ENCODE results near the gene MBOAT2. TPM values are rescaled to one million over a fixed set of nuclear protein-coding genes. Genes with fewer than 3 reads are reported as not detected.
"Not testable (repeated sequence)": the region's sequence is repeated elsewhere in the genome, so short reads cannot be mapped to it uniquely, and the experiment has no call there.

Gene MBOAT2
- total RNA-seq, 4 donors from 2014 or later = 12.5 to 33.0 (median 20.7) TPM

DNA sequence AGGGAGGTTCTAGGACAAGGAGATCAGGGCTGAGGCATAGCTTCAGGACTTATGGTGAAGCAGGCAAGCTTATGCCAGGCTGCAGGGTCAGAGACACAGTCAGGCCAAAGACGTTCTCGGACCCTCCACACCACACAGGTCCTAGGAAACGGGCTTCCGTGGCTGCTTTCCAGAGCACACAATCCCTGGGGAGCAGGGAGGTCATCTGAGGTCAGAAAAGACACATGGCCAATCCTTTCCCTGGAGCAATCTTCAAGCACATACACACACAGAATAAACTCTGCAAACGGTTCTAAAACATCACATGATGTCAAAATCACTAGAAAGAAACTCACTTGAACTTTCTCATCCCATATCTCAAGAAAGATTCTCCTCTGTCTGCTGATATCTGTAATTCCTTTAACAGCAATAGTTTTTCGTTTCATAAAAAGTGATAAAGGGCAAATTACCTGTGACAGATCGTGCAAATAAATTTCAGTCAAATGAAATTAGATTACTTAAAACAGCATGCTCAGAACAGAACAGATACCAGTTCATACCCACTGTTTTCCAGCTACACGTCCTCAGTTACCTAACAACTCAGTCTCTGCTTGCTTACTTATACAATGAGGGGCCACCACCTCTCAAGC is 63.9 kb downstream of the MBOAT2 start:
- no peaks in the 10 kb centered on the region for H3K36me3 ChIP-seq
- no peaks in the 10 kb centered on the region for H3K27me3 ChIP-seq
- H3K9me3 ChIP-seq = no peaks in the 10 kb centered on the region
- no peaks in the 10 kb centered on the region for H3K4me1 ChIP-seq
- H3K4me3 ChIP-seq = no peak overlapping the region
- H3K27ac ChIP-seq = no peak overlapping the region
- TF ChIP-seq, protein P1, sequence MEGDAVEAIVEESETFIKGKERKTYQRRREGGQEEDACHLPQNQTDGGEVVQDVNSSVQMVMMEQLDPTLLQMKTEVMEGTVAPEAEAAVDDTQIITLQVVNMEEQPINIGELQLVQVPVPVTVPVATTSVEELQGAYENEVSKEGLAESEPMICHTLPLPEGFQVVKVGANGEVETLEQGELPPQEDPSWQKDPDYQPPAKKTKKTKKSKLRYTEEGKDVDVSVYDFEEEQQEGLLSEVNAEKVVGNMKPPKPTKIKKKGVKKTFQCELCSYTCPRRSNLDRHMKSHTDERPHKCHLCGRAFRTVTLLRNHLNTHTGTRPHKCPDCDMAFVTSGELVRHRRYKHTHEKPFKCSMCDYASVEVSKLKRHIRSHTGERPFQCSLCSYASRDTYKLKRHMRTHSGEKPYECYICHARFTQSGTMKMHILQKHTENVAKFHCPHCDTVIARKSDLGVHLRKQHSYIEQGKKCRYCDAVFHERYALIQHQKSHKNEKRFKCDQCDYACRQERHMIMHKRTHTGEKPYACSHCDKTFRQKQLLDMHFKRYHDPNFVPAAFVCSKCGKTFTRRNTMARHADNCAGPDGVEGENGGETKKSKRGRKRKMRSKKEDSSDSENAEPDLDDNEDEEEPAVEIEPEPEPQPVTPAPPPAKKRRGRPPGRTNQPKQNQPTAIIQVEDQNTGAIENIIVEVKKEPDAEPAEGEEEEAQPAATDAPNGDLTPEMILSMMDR (IDR thresholded peaks at IDR 0.05) = no peak
- TF ChIP-seq POLR2A (IDR thresholded peaks at IDR 0.05) = no peak
- no peak for DNase-seq

DNA sequence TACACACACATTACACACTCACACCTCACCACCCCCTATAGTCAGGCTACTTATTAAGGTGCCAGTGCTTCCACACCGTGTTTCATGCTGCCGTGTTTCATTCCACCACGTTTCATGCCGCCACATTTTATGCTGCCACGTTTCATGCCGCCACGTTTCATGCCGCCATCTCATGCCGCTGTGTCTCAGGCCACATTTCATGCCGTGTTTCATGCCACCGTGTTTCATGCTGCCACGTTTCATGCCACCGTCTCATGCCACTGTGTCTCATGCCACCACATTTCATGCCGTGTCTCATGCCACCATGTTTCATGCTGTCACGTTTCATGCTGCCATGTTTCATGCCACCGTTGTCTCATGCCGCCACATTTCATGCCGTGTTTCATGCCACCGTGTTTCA is 65.1 kb downstream of the MBOAT2 start:
- no peaks in the 10 kb centered on the region for H3K36me3 ChIP-seq
- H3K4me1 ChIP-seq = no peaks in the 10 kb centered on the region
- H3K27ac ChIP-seq = no peak overlapping the region
- no peaks in the 10 kb centered on the region for H3K9me3 ChIP-seq
- no peaks in the 10 kb centered on the region for H3K27me3 ChIP-seq
- no peak for DNase-seq
- no peak overlapping the region for H3K4me3 ChIP-seq
- TF ChIP-seq, protein P1 (IDR thresholded peaks at IDR 0.05) = no peak
- TF ChIP-seq POLR2A (IDR thresholded peaks at IDR 0.05) = no peak

DNA sequence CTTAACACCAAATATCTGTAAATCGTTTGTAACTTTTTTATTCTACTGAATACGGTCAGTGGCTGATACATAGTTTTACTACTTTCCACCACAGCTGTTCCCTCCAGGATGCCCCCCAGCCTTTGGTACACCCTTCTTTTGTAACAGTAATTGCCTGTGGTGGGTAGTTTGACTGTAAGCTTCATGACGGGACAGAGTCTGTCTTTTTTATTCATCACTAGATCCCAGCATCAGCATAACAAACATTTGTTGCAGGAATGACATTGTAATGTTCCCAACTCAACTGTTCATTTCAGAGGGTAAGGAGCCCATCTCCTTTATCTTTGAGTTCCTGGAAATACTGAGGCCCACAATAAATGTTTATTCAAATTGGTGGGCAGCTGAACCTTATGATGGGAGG is 67.5 kb downstream of the MBOAT2 start:
- H3K9me3 ChIP-seq = no peaks in the 10 kb centered on the region
- no peaks in the 10 kb centered on the region for H3K4me1 ChIP-seq
- no peak overlapping the region for H3K4me3 ChIP-seq
- no peaks in the 10 kb centered on the region for H3K27me3 ChIP-seq
- no peak for DNase-seq
- TF ChIP-seq POLR2A (IDR thresholded peaks at IDR 0.05) = no peak
- H3K36me3 ChIP-seq = no peaks in the 10 kb centered on the region
- no peak overlapping the region for H3K27ac ChIP-seq

DNA sequence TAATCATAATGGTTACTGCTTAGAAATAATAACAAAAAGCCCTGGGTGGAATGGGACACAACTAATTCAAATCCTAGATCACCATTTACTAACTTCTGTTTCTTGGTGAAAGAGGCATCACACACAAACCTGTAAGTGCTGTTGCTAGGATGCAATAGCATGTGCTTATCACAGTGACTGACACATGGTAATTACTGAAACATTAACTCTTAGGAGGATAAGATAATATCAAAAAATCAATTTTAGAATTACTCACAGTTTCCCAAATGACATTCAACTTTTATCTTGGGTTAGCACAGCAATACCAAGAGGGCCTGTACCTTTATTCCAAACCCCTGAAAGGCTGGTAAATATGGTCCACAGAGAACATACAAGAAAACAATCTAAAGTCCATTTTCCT is 69.1 kb downstream of the MBOAT2 start:
- Histone ChIP-seq H3K4me3 (no peak overlapping the region), H3K36me3 (no peaks in the 10 kb centered on the region), H3K27me3 (no peaks in the 10 kb centered on the region), H3K4me1 (no peaks in the 10 kb centered on the region), H3K9me3 (no peaks in the 10 kb centered on the region), H3K27ac (no peak overlapping the region)
- no peak for DNase-seq
- TF ChIP-seq POLR2A (IDR thresholded peaks at IDR 0.05) = no peak
- TF ChIP-seq, protein P1 (IDR thresholded peaks at IDR 0.05) = no peak

DNA sequence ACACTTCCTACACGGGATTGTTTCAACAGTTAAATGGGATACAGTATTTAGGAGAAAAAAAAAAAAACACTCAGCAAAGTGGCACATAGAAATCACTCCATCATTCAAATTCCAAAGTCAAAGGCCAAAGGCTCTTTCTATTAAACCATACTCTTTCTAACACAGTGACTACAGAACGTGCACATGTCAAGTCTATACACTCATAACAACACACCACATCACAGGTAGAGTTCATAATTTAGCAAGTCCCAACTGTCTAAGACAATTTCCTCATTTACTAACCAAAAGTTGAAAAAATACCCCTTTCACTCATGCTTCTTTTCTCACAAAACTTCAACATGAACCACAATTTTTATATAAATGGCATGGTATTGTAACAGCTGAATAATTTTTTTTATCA is 70.8 kb downstream of the MBOAT2 start:
- Histone ChIP-seq H3K36me3 (no peaks in the 10 kb centered on the region), H3K27me3 (no peaks in the 10 kb centered on the region), H3K9me3 (no peaks in the 10 kb centered on the region), H3K4me1 (no peaks in the 10 kb centered on the region), H3K27ac (no peak overlapping the region), H3K4me3 (no peak overlapping the region)
- no peak for DNase-seq
- no peak for TF ChIP-seq POLR2A (IDR thresholded peaks at IDR 0.05)
- TF ChIP-seq, protein P1 (IDR thresholded peaks at IDR 0.05) = no peak

DNA sequence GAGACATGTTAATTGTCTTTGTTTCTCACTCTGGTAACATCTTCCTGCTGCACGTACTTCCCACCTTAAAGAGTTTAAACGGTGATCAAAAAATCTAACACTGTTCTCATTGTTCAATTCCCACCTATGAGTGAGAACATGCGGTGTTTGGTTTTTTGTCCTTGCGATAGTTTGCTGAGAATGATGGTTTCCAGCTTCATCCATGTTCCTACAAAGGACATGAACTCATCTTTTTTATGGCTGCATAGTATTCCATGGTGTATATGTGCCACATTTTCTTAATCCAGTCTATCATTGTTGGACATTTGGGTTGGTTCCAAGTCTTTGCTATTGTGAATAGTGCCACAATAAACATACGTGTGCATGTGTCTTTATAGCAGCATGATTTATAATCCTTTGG is 73.3 kb downstream of the MBOAT2 start:
- not testable (repeated sequence) for H3K36me3 ChIP-seq, H3K4me3 ChIP-seq, H3K27ac ChIP-seq, H3K27me3 ChIP-seq, H3K4me1 ChIP-seq, DNase-seq, H3K9me3 ChIP-seq

DNA sequence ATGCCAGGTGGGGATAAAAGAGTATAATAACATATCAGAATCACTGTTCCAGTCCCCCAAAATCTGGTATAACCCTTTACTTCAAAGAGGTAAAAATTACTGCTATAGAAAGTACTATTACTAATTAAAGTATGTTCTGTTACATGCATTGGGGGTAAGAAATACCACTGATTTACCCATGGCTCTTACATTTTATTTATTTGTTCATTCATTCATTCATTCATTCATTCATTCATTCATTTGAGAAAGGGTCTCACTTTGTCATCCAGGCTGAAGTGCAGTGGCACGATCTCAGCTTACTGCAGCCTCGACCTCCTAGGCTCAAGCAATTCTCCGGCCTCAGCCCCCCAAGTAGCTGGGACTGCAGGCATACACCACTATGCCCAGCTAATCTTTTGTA is 74.4 kb downstream of the MBOAT2 start:
- no peak for TF ChIP-seq POLR2A (IDR thresholded peaks at IDR 0.05)
- TF ChIP-seq, protein P1 (IDR thresholded peaks at IDR 0.05) = no peak
- no peaks in the 10 kb centered on the region for H3K36me3 ChIP-seq
- no peak overlapping the region for H3K4me3 ChIP-seq
- H3K4me1 ChIP-seq = no peaks in the 10 kb centered on the region
- H3K9me3 ChIP-seq = no peaks in the 10 kb centered on the region
- no peak overlapping the region for H3K27ac ChIP-seq
- H3K27me3 ChIP-seq = no peaks in the 10 kb centered on the region
- no peak for DNase-seq
